ENCODE results near the gene ZDHHC12.

DNA sequence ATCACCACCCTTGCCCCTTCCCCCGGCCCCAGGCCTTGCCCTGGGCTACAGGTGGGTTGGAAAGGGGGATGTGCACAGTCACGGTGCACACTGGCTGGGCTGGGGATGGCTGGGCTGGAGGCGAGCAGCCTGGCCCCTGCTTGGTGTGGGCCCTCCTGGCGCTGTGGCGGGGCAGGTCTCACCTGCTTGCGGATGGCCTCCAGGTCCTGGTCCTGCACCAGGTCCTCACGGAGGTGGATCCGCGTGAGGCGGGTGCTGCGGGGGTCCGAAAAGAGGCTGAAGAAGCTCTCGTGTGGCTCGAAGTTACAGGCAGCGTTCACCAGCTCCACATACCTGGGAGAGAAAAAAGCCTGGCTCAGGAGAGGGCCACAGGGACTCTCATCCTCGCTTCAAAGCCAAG, 29.7 kb upstream of the ZDHHC12 start:
- TF ChIP-seq, protein P1, sequence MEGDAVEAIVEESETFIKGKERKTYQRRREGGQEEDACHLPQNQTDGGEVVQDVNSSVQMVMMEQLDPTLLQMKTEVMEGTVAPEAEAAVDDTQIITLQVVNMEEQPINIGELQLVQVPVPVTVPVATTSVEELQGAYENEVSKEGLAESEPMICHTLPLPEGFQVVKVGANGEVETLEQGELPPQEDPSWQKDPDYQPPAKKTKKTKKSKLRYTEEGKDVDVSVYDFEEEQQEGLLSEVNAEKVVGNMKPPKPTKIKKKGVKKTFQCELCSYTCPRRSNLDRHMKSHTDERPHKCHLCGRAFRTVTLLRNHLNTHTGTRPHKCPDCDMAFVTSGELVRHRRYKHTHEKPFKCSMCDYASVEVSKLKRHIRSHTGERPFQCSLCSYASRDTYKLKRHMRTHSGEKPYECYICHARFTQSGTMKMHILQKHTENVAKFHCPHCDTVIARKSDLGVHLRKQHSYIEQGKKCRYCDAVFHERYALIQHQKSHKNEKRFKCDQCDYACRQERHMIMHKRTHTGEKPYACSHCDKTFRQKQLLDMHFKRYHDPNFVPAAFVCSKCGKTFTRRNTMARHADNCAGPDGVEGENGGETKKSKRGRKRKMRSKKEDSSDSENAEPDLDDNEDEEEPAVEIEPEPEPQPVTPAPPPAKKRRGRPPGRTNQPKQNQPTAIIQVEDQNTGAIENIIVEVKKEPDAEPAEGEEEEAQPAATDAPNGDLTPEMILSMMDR (IDR thresholded peaks at IDR 0.05; ENCODE audit: insufficient read depth, low read length, poor library complexity, severe bottlenecking), result no peak
- no peak for TF ChIP-seq EZH2phosphoT487 (conservative IDR thresholded peaks at IDR 0.05; ENCODE audit: low read length)

Data from SU-DHL-6 (cell line).